Activated CD4-positive, alpha-beta T cell treated with anti-CD3 and anti-CD28 coated beads for 36 hours (primary cell): ENCODE measurements around the gene TMPRSS2. TPM values are rescaled to one million over a fixed set of nuclear protein-coding genes. Genes with fewer than 3 reads are reported as not detected.
"Not testable (repeated sequence)": the region's sequence is repeated elsewhere in the genome, so short reads cannot be mapped to it uniquely, and the experiment has no call there.

Source experiments
- ATAC-seq: fragments of 200-7000 bp; cut with Tn5 transposase; one replicate; pipeline ENCODE4 v1.10.0; 2021; ENCODE audit warnings: mild to moderate bottlenecking, moderate library complexity
- CTCF ChIA-PET: fragments of 350-600 bp; sonication (Branson Sonifier 250); formaldehyde crosslinking; loops from one replicate; lab custom pipeline; 2021; ENCODE audit warnings: antibody characterized with exemption; lab: Charles Lee
- POLR2A ChIA-PET: fragments of 350-600 bp; sonication (Branson Sonifier 250); formaldehyde crosslinking; loops from one replicate; lab custom pipeline; 2021; ENCODE audit warnings: antibody characterized with exemption, inconsistent platforms; lab: Charles Lee
- DNase-seq: peaks from one replicate; pipeline ENCODE4 v3.0.0-alpha.2; 2020
- H3K27ac Mint-ChIP-seq: one replicate; pipeline ENCODE4 v1.8.0; 2021; ENCODE audit warnings: mixed read lengths
- H3K27me3 Mint-ChIP-seq: one replicate; pipeline ENCODE4 v1.8.0; 2021; ENCODE audit warnings: mixed read lengths
- H3K36me3 Mint-ChIP-seq: one replicate; pipeline ENCODE4 v1.8.0; 2021; ENCODE audit warnings: low read depth, mixed read lengths
- H3K4me1 Mint-ChIP-seq: one replicate; pipeline ENCODE4 v1.8.0; 2021; ENCODE audit warnings: mixed read lengths
- H3K4me3 Mint-ChIP-seq: one replicate; pipeline ENCODE4 v1.8.0; 2021; ENCODE audit warnings: mild to moderate bottlenecking, moderate library complexity, mixed read lengths
- H3K9me3 Mint-ChIP-seq: one replicate; pipeline ENCODE4 v1.8.0; 2021; ENCODE audit warnings: low read depth, mixed read lengths
- intact Hi-C, 2 experiments: fragments of 100-400 bp; cut with DNase I in 1 of 2; cut with micrococcal nuclease in 1 of 2; formaldehyde crosslinking; loops; one replicate each; pipeline versions ENCODE4 v1.14.2 to v1.15.1; 2022 to 2024; cut with DNase I, micrococcal nuclease
- total RNA-seq, 2 experiments: library from RNA; stranded (reverse); gene quantifications; one replicate each; pipeline ENCODE4 v1.2.3, GENCODE V29; 2021

TMPRSS2 gene
- total RNA-seq, 2 experiments from 2014 or later: not detected

DNA sequence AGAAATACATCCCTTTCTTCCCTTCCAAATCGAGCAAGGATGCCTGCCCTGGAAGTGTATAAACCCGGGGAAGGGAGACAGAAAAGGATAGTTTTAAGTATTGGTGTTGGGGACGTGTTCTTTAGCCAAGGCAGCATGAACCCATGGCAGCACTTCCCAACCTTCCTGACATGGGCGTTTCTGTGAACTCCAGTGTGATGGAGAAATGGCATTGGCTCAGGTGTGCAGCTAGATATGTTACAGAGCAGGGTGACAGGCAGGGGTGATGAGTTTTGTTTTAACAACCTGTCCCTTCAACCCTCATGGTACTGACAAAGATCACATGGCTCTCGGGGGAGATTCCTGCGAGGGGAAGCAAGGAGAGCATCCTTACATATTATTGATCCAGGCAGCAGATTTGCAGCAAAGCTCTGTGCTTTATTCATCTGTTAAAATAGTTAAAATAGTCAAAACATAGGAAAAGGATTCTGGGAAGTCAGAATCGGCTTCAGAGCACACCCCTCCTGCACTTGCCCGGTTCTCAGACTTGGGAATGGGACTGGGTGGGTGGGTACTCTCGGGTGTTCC is 78.0 kb downstream of the TMPRSS2 start:
- intact Hi-C loops: loop anchor here in 1 of 2 experiments (5.0 kb wide), 1 partner anchor 582 kb away; the partner anchor contains the start of gene ZBTB21
- Mint-ChIP-seq H3K27ac (no peak overlapping the region), H3K4me1 (peaks cover 34% of the 10 kb centered on the region), H3K9me3 (peaks cover 4% of the 10 kb centered on the region), H3K27me3 (no peaks in the 10 kb centered on the region), H3K4me3 (no peak overlapping the region), H3K36me3 (peaks cover 66% of the 10 kb centered on the region)
- no peak for DNase-seq
- POLR2A ChIA-PET: no interaction called here
- ATAC-seq: no peak
- CTCF ChIA-PET: no interaction called here

DNA sequence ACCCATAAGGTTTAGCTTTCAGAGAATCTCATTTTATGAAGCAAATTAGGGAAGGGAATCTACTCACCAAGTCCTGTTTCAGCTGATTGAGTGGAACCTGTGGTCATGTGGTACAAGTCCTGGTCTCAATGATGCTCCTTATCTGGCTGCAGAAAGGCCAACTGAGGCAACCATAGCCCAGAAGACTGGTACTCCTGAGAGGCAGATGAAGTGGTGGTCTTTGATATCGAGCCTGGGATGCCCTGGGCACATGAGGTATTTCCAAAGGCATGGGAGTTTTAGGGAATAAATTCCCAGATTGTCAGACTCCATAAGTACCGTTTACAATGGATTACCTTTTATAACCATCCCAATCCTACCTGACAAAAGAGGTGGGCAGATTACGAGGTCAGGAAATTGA is 78.7 kb downstream of the TMPRSS2 start:
- DNase-seq (no peak), ATAC-seq (no peak)
- CTCF ChIA-PET: no interaction called here
- H3K27me3 Mint-ChIP-seq: no peaks in the 10 kb centered on the region
- H3K4me1 Mint-ChIP-seq: peaks cover 36% of the 10 kb centered on the region
- no peak overlapping the region for H3K27ac Mint-ChIP-seq
- POLR2A ChIA-PET: no interaction called here
- intact Hi-C loops: loop anchor here in 1 of 2 experiments (5.0 kb wide), 1 partner anchor 583 kb away; the partner anchor contains the start of gene ZBTB21
- H3K36me3 Mint-ChIP-seq: peaks cover 59% of the 10 kb centered on the region
- peaks cover under 1% of the 10 kb centered on the region for H3K9me3 Mint-ChIP-seq
- no peak overlapping the region for H3K4me3 Mint-ChIP-seq

DNA sequence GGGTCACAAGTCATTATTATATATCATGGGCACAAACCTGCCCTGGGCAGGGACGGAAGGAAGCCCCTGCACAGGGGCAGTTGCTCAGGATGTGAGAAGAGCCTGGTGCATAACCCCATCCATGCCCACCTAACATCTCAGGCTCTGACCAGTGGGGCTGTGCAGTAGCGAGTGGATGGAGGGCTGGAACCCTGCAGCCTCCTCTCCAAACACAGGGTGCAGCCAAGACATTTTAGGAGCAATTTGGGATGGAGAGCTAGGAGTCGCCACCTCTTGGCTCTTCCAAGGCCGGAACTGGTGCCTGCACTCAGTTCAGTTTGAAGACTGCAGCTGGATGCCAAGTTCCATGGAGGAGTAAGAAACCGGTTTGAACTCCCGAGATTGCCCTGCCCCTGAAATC is 79.1 kb downstream of the TMPRSS2 start:
- POLR2A ChIA-PET: no interaction called here
- Mint-ChIP-seq H3K4me3 (no peak overlapping the region), H3K9me3 (no peaks in the 10 kb centered on the region), H3K27me3 (no peaks in the 10 kb centered on the region), H3K4me1 (peaks cover 39% of the 10 kb centered on the region), H3K36me3 (peaks cover 55% of the 10 kb centered on the region), H3K27ac (no peak overlapping the region)
- intact Hi-C loops: loop anchor here in 1 of 2 experiments (5.0 kb wide), 1 partner anchor 583 kb away; the partner anchor contains the start of gene ZBTB21
- DNase-seq: no peak
- ATAC-seq: no peak
- CTCF ChIA-PET: no interaction called here

DNA sequence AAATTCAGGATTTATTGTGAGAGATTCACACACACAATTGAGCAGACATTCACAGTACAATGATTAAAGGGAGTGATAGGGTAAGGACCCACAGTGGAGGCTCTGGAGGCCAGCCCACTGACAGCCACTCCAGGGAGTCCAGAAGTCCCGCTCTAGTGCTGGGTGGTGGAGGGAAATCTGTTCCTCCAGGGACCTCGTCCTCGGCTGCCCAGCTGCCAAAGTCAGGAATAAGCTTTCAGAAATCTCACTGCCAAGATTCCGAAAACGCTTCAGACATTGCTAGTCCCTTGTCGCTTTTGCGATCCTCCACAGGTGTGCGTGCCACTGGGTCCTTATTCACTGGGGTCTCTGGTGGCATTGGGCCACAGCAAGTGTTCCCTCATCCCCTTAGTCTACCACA is 79.6 kb downstream of the TMPRSS2 start:
- Mint-ChIP-seq H3K4me3 (peak overlapping the region; percentile 93), H3K27me3 (no peaks in the 10 kb centered on the region), H3K36me3 (peaks cover 50% of the 10 kb centered on the region), H3K9me3 (no peaks in the 10 kb centered on the region), H3K4me1 (peaks cover 42% of the 10 kb centered on the region), H3K27ac (peak overlapping the region; percentile 67)
- ATAC-seq: no peak
- ChIA-PET POLR2A (no interaction called here), CTCF (interaction anchor here (0.6 kb wide), 1 partner anchor 103 kb away, joined by 3 read pairs; no protein-coding TSS in a partner anchor)
- intact Hi-C loops: loop anchor here in 1 of 2 experiments (5.0 kb wide), 1 partner anchor 584 kb away; the partner anchor contains the start of gene ZBTB21
- DNase-seq: no peak

DNA sequence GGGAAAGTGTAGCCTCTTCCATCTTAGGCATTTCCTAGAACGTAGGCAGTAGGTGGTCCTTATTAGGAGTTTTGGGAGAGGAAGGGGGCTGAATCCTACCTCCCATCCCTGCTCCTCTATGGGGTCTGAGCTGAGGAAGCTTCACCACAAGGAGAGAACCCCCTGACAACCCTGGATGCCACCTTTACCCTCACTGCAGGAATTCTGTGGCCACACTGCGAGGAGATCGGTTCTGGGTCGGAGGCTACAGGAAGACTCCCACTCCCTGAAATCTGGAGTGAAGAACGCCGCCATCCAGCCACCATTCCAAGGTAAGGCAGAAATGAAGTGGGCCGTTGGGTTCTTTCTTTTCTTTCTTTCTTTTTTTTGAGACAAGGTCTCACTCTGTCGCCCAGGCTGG is 80.4 kb downstream of the TMPRSS2 start:
- no peak for ATAC-seq
- H3K4me1 Mint-ChIP-seq: peaks cover 48% of the 10 kb centered on the region
- H3K36me3 Mint-ChIP-seq: peaks cover 43% of the 10 kb centered on the region
- no peaks in the 10 kb centered on the region for H3K9me3 Mint-ChIP-seq
- no peaks in the 10 kb centered on the region for H3K27me3 Mint-ChIP-seq
- intact Hi-C loops: loop anchor here in 1 of 2 experiments (2.0 to 5.0 kb wide), 2 partner anchors 57 to 585 kb away; partner anchors contain the start of gene ZBTB21
- ChIA-PET CTCF (interaction anchor here (0.6 kb wide), 1 partner anchor 102 kb away, joined by 3 read pairs; no protein-coding TSS in a partner anchor), POLR2A (interaction anchor here (0.6 kb wide), 1 partner anchor 107 kb away, joined by 3 read pairs; no protein-coding TSS in a partner anchor)
- H3K27ac Mint-ChIP-seq: peak overlapping the region; percentile 74
- peak overlapping the region; percentile 93 for H3K4me3 Mint-ChIP-seq
- no peak for DNase-seq

DNA sequence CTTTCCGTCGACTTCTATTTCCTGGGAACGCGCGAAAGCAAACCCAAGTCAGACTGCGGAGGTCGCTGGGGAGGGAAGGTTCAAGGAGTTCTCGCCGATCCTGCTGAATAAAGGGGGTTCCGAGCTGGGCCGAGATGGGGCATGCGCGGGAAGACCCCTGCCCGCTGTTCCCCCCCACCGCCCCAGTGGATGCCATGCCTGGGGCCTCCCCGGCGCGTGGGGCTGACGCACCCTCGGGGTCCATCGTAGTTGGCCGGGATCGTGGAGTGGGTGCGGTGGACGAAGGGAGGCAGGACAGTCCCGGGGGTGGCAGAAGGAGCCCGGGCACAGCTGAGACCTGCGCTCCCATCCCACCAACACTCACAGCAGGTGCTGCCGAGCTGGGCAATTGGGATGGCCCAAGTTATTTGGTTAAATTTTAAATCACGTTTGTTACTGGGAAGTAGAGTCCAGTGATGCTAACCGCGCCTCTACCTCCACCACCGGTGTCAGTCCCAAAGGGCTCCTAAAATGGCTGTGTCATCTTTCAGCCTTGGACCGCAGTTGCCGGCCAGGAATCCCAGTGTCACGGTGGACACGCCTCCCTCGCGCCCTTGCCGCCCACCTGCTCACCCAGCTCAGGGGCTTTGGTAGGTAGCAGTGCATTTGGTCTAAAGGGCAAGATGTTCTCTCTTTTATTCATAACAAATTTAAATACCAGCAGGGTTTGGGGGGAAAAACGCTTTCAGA is 81.1 kb downstream of the TMPRSS2 start:
- ChIA-PET POLR2A (no interaction called here), CTCF (interaction anchor here (1.5 kb wide), 1 partner anchor 64 kb away, joined by 3 read pairs; no protein-coding TSS in a partner anchor)
- intact Hi-C loops: loop anchor here in 1 of 2 experiments (1.0 to 5.0 kb wide), 4 partner anchors 56 to 585 kb away; partner anchors contain the start of genes MX2, PRDM15 and ZBTB21
- no peaks in the 10 kb centered on the region for H3K27me3 Mint-ChIP-seq
- peak overlapping the region; percentile 74 for H3K27ac Mint-ChIP-seq
- no peaks in the 10 kb centered on the region for H3K9me3 Mint-ChIP-seq
- peaks cover 37% of the 10 kb centered on the region for H3K36me3 Mint-ChIP-seq
- H3K4me3 Mint-ChIP-seq: peak overlapping the region; percentile 93
- peaks cover 52% of the 10 kb centered on the region for H3K4me1 Mint-ChIP-seq
- peak; percentile 45 for DNase-seq
- ATAC-seq: no peak

DNA sequence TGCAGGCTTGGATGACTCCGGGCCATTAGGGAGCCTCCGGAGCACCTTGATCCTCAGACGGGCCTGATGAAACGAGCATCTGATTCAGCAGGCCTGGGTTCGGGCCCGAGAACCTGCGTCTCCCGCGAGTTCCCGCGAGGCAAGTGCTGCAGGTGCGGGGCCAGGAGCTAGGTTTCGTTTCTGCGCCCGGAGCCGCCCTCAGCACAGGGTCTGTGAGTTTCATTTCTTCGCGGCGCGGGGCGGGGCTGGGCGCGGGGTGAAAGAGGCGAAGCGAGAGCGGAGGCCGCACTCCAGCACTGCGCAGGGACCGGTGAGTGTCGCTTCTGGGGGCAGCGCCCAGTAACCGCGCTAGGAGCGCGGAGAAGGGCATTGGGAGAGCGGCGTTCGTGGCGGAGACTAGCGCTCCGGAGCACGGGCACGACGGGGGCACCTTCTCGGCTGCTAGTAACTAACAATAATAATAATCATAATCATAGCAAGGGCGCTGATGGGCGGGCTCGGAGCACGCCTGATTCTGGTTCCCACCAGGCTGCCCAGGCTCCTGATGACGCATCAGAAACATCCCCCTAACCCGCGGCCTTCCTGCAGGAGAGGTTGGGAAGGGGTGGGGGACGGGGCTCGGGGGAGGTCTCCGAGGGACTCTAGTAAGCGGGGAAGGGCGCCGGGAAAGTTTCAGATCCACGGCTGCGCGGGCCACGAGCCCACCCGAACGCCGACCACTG is 81.8 kb downstream of the TMPRSS2 start, which contains the start of gene MX1:
MX1 (plus strand) TSS at position 286 of the 722 bp plus-strand sequence. CDS start 5,832 bp downstream, outside the sequence.
- ATAC-seq: peak; percentile 94
- peak; percentile 96 for DNase-seq
- H3K4me3 Mint-ChIP-seq: peak within 1 kb of the TSS; percentile 93
- H3K27me3 Mint-ChIP-seq: no peaks in the 10 kb centered on the region
- peak within 1 kb of the TSS; percentile 98 for H3K27ac Mint-ChIP-seq
- H3K9me3 Mint-ChIP-seq: no peaks in the 10 kb centered on the region
- intact Hi-C loops: loop anchor here in 1 of 2 experiments (1.0 to 5.0 kb wide), 4 partner anchors 55 to 586 kb away; partner anchors contain the start of genes MX2, PRDM15 and ZBTB21
- ChIA-PET CTCF (interaction anchor here (1.0 to 3.0 kb wide), 3 partner anchors 8 to 143 kb away, joined by 3 to 9 read pairs (median 3); no protein-coding TSS in a partner anchor), POLR2A (interaction anchor here (0.6 to 0.8 kb wide), 2 partner anchors 30 to 64 kb away, joined by 3 read pairs; no protein-coding TSS in a partner anchor)
- H3K36me3 Mint-ChIP-seq: peaks cover 33% of the 10 kb centered on the region
- H3K4me1 Mint-ChIP-seq: peaks cover 54% of the 10 kb centered on the region

DNA sequence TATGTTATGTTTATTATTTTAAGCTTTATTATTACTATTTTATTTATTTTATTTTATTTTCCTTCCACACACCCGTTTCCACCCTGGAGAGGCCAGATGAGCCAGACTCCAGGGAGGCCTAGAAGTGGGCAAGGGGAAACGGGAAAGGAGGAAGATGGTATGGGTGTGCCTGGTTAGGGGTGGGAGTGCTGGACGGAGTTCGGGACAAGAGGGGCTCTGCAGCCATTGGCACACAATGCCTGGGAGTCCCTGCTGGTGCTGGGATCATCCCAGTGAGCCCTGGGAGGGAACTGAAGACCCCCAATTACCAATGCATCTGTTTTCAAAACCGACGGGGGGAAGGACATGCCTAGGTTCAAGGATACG is 82.4 kb downstream of the TMPRSS2 start:
- intact Hi-C loops: loop anchor here in 1 of 2 experiments (5.0 kb wide), 1 partner anchor 587 kb away; the partner anchor contains the start of gene ZBTB21
- H3K4me1 Mint-ChIP-seq: peaks cover 59% of the 10 kb centered on the region
- peaks cover 31% of the 10 kb centered on the region for H3K36me3 Mint-ChIP-seq
- no peaks in the 10 kb centered on the region for H3K9me3 Mint-ChIP-seq
- H3K4me3 Mint-ChIP-seq: peak overlapping the region; percentile 93
- no peaks in the 10 kb centered on the region for H3K27me3 Mint-ChIP-seq
- ATAC-seq (no peak), DNase-seq (no peak)
- peak overlapping the region; percentile 98 for H3K27ac Mint-ChIP-seq
- ChIA-PET POLR2A (interaction anchor here (0.6 to 0.8 kb wide), 2 partner anchors 31 to 63 kb away, joined by 3 read pairs; no protein-coding TSS in a partner anchor), CTCF (interaction anchor here (1.0 to 3.0 kb wide), 4 partner anchors 8 to 143 kb away, joined by 3 to 9 read pairs (median 4); no protein-coding TSS in a partner anchor)

DNA sequence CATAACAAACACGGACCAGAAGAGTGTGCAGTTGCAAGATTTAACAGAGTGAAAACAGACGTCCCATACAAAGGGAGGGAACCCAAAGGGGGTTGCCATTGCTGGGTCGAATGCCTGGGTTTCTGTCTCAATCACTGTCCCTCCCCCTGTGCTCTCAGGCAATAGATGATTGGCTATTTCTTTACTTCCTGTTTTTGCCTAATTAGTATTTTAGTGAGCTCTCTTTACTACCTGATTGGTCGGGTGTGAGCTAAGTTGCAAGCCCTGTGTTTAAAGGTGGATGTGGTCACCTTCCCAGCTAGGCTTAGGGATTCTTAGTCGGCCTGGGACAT is 84.7 kb downstream of the TMPRSS2 start:
- H3K27ac Mint-ChIP-seq: peak overlapping the region; percentile 60
- intact Hi-C loops, H3K9me3 Mint-ChIP-seq, POLR2A ChIA-PET, DNase-seq, H3K4me3 Mint-ChIP-seq, H3K27me3 Mint-ChIP-seq, ATAC-seq: not testable (repeated sequence)
- H3K4me1 Mint-ChIP-seq: peaks cover 58% of the 10 kb centered on the region
- peaks cover 15% of the 10 kb centered on the region for H3K36me3 Mint-ChIP-seq
- CTCF ChIA-PET: interaction anchor here (0.9 to 3.0 kb wide), 2 partner anchors 11 to 140 kb away, joined by 3 to 9 read pairs; no protein-coding TSS in a partner anchor

DNA sequence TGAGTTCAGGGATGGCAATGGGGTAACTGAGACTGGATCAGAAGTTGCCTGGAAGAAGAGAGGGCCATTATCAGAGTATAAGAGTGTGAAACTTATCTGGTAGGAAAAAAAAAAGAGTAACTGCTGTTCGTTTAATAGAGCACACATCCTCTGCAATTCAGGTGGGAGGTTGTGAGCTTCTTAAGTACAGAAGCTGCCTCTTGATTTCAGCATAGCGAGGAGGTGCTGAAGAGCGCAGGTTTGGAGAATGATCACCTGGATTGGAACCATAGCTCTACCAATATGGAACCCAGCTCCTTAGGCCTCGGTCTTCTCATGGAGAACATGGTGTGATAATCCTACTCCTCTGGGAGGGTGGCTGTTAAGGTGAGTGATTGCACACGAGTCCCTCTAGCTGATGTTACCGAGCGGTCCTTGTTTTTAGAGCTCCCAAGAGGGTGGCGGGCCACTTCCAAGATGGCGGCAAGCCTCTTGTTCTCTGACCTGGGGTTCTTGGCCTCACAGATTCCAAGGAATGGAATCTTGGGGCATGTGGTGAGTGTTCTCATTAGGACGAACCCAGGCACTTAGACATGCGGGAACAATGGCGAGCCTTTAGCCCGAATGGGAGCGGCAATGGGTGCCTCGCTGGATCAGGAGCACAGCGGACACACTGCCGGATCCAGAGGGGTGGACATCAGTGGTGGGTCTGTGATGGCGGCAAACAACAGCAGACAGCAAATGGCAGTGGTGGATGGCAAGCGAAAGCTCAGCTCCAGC is 85.2 kb downstream of the TMPRSS2 start:
- ChIA-PET CTCF (interaction anchor here (0.6 to 3.0 kb wide), 3 partner anchors 11 to 140 kb away, joined by 3 to 9 read pairs (median 3); no protein-coding TSS in a partner anchor), POLR2A (interaction anchor here (0.7 kb wide), 1 partner anchor 51 kb away, joined by 3 read pairs; no protein-coding TSS in a partner anchor)
- intact Hi-C loops: no loop called here
- Mint-ChIP-seq H3K27me3 (no peaks in the 10 kb centered on the region), H3K4me3 (no peak overlapping the region), H3K36me3 (peaks cover 10% of the 10 kb centered on the region), H3K27ac (peak overlapping the region; percentile 51), H3K9me3 (no peaks in the 10 kb centered on the region), H3K4me1 (peaks cover 53% of the 10 kb centered on the region)
- ATAC-seq (no peak), DNase-seq (no peak)
